ENCODE measurements around the gene ROS1.
"Not testable (repeated sequence)": the region's sequence is repeated elsewhere in the genome, so short reads cannot be mapped to it uniquely, and the experiment has no call there.

Gene ROS1

DNA sequence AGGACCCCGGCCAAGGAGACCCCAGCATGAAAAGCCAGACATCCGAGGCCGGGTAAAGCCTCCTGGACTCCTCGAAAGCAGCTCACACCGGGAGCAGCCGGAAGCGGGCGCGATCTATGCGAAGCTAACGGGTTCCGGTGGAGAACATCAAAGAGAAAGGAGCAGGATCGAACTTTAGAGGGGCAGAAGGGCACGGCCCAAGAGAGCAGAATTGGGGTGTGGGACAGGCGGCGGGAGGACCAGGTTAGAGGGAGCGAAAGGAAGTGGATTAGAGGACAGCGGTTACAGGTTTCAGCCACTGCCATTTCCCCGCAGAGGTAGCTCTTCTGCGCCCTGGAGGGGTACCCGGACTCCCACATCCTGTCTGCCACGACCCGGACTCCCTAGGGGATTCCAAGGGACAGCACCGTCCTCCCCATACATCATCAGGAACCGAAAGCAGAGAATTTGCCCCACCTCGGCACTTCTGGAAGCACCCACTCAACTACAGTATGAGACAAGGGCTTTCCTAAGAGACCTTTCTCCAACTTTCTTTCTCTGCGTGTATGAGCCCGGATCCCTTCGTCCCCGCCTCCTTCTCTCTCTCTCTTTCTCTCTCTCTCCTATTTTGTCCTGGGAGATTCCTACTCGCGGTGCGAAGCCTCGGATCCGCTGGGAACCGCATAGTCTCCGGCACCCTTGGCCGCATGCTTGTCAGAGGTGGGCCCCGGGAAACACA, 160.9 kb downstream of the ROS1 start:
- no peak for DNase-seq

DNA sequence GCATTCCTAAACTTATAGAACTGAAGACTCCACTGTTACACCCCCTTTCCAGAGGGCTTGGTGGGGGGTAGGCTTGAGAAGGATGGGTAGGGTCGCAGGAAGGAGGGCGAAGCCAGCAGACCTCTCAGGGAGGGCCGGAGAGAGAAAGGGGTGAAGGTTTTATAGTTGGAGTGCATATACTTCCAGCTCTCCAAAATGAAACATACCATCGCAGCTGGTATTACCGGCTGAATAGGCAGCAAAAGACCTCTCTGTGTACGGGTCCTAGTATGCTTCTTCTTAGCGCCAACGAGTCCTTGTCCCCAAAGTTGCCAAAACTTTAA, 161.4 kb downstream of the ROS1 start:
- DNase-seq, result no peak

DNA sequence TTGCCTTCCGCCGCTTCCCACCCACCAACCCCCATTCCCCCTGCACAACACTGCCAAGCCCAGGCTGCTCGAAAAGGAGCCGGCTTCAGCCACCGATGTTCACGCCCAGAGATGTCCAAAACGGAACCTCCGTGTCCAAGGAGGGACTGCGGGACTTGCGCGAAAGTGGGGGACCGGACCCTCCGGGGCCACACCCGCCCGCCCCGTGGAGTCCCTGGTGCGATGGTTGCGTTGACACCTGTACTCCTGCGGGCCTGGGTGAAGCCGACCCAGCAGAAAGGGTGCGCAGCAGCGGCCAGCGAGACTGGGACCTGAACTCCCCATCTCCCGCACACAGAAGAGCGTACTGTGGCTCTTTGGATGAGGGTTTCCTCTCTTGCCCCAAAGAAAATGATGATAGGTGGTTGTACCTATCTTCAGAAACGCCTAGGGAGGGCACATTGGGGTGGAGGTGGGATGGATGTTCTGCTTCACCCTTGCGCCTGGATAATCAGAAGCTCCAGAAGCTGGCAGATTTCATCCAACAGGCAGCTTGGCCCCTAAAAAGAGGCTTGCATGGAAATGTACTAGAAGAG, 162.3 kb downstream of the ROS1 start:
- DNase-seq, result no peak

DNA sequence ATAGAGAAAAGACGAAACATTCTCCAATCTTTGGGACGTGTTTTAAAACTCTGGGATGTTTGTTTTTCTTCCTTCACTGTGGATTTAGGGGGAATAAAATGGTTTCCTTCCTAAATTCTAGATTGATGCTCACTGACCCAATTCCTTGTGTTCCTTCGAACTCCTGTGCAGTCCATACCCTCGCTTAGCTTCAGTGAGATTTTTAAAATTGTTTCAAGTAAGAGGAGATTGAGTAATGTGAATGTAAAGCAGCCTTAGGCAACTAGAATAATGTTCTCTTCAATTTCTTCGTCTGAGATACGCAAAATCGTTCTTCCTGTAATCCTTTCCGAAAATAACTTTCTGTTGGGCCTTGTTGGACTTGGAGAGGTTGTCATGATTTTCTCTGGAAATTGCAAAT, 162.9 kb downstream of the ROS1 start:
- no peak for DNase-seq

DNA sequence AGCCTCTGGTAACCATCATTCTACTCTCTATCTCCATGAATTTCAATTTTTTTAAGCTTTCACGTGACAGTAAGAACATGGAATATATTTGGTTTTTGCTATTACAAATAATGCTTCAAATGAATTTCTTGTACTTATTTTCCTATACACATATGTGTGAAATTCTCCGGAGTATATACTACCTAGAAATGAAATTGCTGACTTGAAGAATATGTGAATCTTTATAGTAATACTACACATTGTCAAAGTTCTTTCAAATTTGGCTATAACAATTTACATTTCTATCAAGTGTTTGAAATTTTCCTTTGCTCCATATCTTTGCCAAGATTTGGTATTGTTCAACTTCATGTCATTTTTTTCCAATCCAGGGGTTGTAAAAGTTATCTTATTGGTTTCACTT, 172.0 kb downstream of the ROS1 start:
- DNase-seq, result no peak

DNA sequence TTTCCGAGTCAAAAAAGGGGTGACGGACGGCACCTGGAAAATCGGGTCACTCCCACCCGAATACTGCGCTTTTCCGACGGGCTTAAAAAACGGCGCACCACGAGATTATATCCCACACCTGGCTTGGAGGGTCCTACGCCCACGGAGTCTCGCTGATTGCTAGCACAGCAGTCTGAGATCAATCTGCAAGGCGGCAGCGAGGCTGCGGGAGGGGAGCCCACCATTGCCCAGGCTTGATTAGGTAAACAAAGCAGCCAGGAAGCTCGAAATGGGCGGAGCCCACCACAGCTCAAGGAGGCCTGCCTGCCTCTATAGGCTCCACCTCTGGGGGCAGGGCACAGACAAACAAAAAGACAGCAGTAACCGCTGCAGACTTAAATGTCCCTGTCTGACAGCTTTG, 180.8 kb downstream of the ROS1 start:
- not testable (repeated sequence) for DNase-seq

DNA sequence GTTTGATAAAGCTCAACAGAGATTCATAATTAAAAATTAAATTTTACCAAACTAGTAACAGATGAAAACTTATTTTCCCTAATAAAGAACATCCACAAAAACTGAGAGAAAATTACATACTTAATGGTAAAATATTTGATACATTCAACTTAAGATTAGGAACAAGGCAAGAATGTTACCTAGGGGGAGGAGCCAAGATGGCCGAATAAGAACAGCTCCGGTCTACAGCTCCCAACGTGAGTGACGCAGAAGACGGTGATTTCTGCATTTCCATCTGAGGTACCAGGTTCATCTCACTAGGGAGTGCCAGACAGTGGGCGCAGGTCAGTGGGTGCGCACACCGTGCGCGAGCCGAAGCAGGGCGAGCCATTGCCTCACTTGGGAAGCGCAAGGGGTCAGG, 181.2 kb downstream of the ROS1 start:
- not testable (repeated sequence) for DNase-seq

Data from bone marrow (tissue), 2 donors.